ENCODE data around the gene YY1.

YY1 gene

DNA sequence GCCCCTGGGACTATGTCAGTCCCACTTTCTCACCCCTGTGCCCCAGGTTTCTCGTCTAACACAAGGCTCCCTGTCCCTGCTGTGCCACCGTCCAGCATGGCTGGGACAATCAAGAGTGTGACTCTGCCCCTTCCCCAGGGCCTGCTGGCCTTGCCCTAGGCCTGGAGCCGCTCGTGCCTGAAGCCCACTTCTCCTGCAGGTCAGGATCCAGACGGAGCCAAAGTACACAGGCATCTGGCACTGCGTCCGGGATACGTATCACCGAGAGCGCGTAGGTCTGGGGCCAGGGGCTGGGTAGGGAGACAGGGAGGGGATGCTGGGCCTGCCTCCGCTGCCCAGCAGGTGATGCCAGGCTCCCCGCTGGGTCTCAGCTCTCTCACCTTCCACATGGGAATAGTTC lies 87.0 kb downstream of the YY1 start:
- no peak for DNase-seq (ENCODE audit: extremely low read depth, insufficient read length)
- no peaks in the 10 kb centered on the region for H3K36me3 ChIP-seq (ENCODE audit: control insufficient read depth, insufficient read depth, low read length)
- TF ChIP-seq CTCF (IDR thresholded peaks at IDR 0.05; ENCODE audit: insufficient read depth, low read length, poor library complexity, severe bottlenecking): no peak
- no peaks in the 10 kb centered on the region; the same call in 1 of the 2 replicates for H3K27me3 ChIP-seq (replicated peaks; ENCODE audit: control insufficient read depth, insufficient read depth, low read length)
- H3K4me3 ChIP-seq (replicated peaks; ENCODE audit: low read depth, low read length): no peak overlapping the region

DNA sequence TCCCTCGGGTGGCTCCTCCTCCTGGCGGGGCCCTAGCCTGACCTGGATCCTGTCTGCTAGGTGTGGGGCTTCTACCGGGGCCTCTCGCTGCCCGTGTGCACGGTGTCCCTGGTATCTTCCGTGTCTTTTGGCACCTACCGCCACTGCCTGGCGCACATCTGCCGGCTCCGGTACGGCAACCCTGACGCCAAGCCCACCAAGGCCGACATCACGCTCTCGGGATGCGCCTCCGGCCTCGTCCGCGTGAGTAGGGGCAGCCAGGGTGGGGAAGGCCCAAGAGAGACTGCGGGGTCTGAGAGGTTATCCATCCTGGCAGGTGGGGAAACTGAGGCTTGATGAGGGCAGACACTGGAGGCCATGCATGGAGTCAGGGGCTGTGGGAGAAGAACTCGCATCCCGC lies 88.2 kb downstream of the YY1 start:
- no peak for DNase-seq (ENCODE audit: extremely low read depth, insufficient read length)
- peaks cover 2% of the 10 kb centered on the region; the same call in 1 of the 2 replicates for H3K36me3 ChIP-seq (ENCODE audit: control insufficient read depth, insufficient read depth, low read length)
- TF ChIP-seq CTCF (IDR thresholded peaks at IDR 0.05; ENCODE audit: insufficient read depth, low read length, poor library complexity, severe bottlenecking): no peak

DNA sequence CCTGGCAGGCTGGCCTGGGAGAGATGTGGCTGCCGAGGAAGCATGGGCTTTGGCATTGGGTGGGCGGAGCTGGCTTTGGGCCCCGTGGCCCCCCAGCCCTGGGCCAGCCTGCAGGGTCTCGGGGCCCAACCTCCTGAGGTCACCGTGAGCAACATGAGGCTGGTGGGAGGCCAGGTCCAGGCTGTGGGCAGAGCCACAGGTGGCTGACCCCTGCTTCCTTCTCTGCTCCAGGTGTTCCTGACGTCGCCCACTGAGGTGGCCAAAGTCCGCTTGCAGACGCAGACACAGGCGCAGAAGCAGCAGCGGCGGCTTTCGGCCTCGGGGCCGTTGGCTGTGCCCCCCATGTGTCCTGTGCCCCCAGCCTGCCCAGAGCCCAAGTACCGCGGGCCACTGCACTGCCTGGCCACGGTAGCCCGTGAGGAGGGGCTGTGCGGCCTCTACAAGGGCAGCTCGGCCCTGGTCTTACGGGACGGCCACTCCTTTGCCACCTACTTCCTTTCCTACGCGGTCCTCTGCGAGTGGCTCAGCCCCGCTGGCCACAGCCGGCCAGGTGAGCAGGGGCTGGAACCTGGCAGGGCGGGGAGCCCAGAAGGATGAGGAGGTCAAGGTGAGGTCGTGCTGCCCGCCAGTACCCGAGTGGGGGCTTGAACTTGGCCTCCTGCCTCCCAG lies 89.7 kb downstream of the YY1 start:
- Histone ChIP-seq H3K27me3 (replicated peaks; ENCODE audit: control insufficient read depth, insufficient read depth, low read length) (no peaks in the 10 kb centered on the region; the same call in 1 of the 2 replicates), H3K36me3 (ENCODE audit: control insufficient read depth, insufficient read depth, low read length) (peaks cover 8% of the 10 kb centered on the region), H3K4me3 (replicated peaks; ENCODE audit: low read depth, low read length) (no peak overlapping the region)
- TF ChIP-seq CTCF (IDR thresholded peaks at IDR 0.05; ENCODE audit: insufficient read depth, low read length, poor library complexity, severe bottlenecking): no peak
- no peak for DNase-seq (ENCODE audit: extremely low read depth, insufficient read length)

More for the DNA sequence above, 88.2 kb downstream of the YY1 start:
- Histone ChIP-seq H3K4me3 (replicated peaks; ENCODE audit: low read depth, low read length) (no peak overlapping the region), H3K27me3 (replicated peaks; ENCODE audit: control insufficient read depth, insufficient read depth, low read length) (no peaks in the 10 kb centered on the region; the same call in 1 of the 2 replicates)

GRCh38 chr14:100329233-100330006 lies 90.5 kb downstream of the YY1 start:
- no peak for TF ChIP-seq CTCF (IDR thresholded peaks at IDR 0.05; ENCODE audit: insufficient read depth, low read length, poor library complexity, severe bottlenecking)
- Histone ChIP-seq H3K27me3 (replicated peaks; ENCODE audit: control insufficient read depth, insufficient read depth, low read length) (no peaks in the 10 kb centered on the region; the same call in 1 of the 2 replicates), H3K4me3 (replicated peaks; ENCODE audit: low read depth, low read length) (no peak overlapping the region), H3K36me3 (ENCODE audit: control insufficient read depth, insufficient read depth, low read length) (peaks cover 13% of the 10 kb centered on the region)
- DNase-seq (ENCODE audit: extremely low read depth, insufficient read length): no peak

GRCh38 chr14:100330007-100330344 lies 91.0 kb downstream of the YY1 start:
- Histone ChIP-seq H3K27me3 (replicated peaks; ENCODE audit: control insufficient read depth, insufficient read depth, low read length) (no peaks in the 10 kb centered on the region; the same call in 1 of the 2 replicates), H3K4me3 (replicated peaks; ENCODE audit: low read depth, low read length) (no peak overlapping the region), H3K36me3 (ENCODE audit: control insufficient read depth, insufficient read depth, low read length) (peaks cover 18% of the 10 kb centered on the region)
- no peak for DNase-seq (ENCODE audit: extremely low read depth, insufficient read length)
- TF ChIP-seq CTCF (IDR thresholded peaks at IDR 0.05; ENCODE audit: insufficient read depth, low read length, poor library complexity, severe bottlenecking): no peak

Measured in GM06990 (cell line).